HG03175 (cell line): Measurements from ENCODE around the gene PASD1.
A peak's percentile ranks its signal among the peaks of the same experiment; 100 is the strongest.
"Not testable (repeated sequence)": the region's sequence is repeated elsewhere in the genome, so short reads cannot be mapped to it uniquely, and the experiment has no call there.

Source experiments
- ATAC-seq: cut with Tn5 transposase; IDR thresholded peaks from one replicate; pipeline ENCODE4 v1.9.1; 2021; ENCODE audit warnings: mild to moderate bottlenecking, moderate library complexity; ENCODE audit not compliant: unreplicated experiment

Gene PASD1, protein sequence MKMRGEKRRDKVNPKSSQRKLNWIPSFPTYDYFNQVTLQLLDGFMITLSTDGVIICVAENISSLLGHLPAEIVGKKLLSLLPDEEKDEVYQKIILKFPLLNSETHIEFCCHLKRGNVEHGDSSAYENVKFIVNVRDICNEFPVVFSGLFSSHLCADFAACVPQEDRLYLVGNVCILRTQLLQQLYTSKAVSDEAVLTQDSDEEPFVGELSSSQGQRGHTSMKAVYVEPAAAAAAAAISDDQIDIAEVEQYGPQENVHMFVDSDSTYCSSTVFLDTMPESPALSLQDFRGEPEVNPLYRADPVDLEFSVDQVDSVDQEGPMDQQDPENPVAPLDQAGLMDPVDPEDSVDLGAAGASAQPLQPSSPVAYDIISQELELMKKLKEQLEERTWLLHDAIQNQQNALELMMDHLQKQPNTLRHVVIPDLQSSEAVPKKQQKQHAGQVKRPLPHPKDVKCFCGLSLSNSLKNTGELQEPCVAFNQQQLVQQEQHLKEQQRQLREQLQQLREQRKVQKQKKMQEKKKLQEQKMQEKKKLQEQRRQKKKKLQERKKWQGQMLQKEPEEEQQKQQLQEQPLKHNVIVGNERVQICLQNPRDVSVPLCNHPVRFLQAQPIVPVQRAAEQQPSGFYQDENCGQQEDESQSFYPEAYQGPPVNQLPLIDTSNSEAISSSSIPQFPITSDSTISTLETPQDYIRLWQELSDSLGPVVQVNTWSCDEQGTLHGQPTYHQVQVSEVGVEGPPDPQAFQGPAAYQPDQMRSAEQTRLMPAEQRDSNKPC

DNA sequence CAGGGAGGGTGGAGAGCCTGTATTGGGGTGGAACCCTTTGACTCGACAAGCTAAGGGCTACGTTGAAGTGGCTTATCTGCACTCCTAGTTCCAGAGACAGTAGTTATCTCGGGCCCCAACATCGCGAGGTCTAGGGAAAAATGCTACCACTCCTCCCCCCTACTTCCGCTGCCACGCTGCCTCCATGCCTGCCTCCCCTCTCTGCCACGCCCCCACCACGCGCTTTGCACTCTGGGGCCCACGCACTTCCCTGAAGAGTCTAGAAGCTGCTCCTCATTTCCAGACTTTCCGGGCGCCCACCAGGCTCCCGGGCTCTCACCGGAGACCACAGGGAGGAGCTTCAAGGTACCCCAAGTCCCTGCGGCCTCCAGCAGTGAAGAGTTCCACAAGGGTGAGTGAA, at the start of gene PASD1:
Gene PASD1 (plus strand): TSS at position 227 of the 400 bp plus-strand sequence. CDS start 37,879 bp downstream, outside the sequence.
- no peak for ATAC-seq

DNA sequence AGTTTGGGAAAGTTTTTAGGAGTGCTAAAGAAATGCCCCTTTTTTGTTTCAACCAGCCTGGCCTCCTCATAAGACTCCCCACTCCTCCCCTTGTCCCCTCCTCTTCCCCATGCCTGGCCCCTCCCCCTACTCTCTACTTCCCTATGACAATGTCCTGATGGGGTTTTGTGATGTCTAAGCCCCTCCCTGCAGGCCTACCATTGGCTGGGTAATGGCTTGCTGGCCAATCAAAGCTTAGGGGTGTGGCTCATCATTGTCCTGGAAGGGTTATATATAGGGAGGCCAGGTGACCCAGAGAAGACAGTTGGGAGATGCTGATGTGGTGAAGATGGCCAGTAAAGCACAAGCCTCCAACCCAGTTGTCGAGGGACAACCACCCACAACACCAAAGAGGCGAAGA, 48.2 kb upstream of the PASD1 start:
- ATAC-seq = no peak

- ATAC-seq = no peak
Observed at GRCh38 chrX:151516538-151517187, 46.8 kb upstream of the PASD1 start.

GRCh38 chrX:151517421-151517820, 46.1 kb upstream of the PASD1 start:
- ATAC-seq = no peak

DNA sequence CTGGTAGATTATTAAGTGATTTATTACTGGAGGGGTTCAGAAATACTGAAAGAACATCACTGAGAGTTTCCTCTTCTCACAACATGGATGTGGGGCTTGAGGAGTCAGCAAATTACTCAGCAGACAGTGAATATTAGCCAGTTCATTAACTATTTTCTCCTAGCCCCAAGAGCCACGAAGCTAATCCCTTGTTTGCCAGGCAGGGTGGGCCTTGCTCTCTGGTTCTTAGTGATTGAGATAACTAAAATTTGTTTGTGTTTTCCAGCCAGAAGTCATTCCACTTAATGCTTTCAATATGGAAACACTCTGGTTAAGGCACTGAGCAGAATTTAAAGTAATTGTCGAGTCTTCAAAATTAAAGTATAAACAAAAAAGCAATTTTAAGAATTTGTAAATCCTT, 40.1 kb upstream of the PASD1 start:
- no peak for ATAC-seq

GRCh38 chrX:151536571-151536970, 26.9 kb upstream of the PASD1 start:
- no peak for ATAC-seq

GRCh38 chrX:151537572-151537971, 25.9 kb upstream of the PASD1 start:
- ATAC-seq = no peak

- no peak for ATAC-seq
Observed at GRCh38 chrX:151538190-151539122, 25.0 kb upstream of the PASD1 start.

- ATAC-seq = peak; percentile 69
Observed at GRCh38 chrX:151543706-151544105, 19.8 kb upstream of the PASD1 start.

- not testable (repeated sequence) for ATAC-seq
Observed at GRCh38 chrX:151546226-151546625, 17.2 kb upstream of the PASD1 start.

- not testable (repeated sequence) for ATAC-seq
Observed at GRCh38 chrX:151551176-151551575, 12.3 kb upstream of the PASD1 start.

- no peak for ATAC-seq
Observed at GRCh38 chrX:151552743-151553142, 10.7 kb upstream of the PASD1 start.

DNA sequence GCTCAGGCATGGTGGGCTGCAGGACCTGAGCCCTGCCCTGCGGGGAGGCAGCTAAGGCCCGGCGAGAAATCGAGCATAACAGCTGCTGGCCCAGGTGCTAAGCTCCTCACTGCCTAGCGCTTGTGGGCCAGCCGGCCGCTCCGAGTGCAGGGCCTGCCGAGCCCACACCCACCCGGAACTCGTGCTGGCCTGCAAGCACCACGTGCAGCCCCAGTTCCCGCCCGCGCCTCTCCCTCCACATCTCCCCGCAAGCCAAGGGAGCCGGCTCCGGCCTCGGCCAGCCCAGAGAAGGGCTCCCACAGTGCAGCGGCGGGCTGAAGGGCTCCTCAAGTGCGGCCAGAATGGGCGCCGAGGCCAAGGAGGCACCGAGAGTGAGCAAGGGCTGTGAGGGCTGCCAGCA, 8.2 kb upstream of the PASD1 start:
- ATAC-seq = not testable (repeated sequence)

DNA sequence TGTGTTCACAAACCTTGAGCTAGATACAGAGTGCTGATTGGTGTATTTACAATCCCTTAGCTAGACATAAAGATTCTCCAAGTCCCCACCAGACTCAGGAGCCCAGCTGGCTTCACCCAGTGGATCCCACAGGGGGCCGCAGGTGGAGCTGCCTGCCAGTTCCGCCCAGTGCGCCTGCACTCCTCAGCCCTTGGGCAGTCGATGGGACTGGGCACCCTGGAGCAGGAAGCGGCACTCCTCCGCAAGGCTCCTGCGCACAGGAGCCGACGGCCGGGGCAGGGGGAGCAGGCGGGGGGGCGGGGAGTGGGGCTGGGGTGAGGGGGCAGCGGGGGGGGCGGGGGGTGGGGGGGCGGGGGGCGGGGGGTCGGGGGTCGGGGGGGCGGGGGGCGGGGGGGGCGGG, 990 bp upstream of the PASD1 start:
- ATAC-seq = not testable (repeated sequence)

DNA sequence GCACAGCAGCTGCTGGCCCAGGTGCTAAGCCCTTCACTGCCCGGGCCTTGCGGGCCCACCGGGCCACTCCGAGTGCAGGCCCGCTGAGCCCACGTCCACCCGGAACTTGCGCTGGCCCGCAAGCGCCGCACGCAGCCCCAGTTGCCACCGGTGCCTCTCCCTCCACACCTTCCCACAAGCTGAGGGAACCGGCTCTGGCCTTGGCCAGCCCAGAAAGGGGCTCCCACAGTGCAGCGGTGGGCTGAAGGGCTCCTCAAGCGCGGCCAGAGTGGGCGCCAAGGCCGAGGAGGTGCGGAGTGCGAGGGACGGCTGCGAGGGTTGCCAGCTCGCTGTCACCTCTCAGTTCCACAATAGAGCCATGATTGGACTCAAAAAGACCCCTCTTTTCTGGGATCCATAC, 472 bp upstream of the PASD1 start:
- ATAC-seq = not testable (repeated sequence)

DNA sequence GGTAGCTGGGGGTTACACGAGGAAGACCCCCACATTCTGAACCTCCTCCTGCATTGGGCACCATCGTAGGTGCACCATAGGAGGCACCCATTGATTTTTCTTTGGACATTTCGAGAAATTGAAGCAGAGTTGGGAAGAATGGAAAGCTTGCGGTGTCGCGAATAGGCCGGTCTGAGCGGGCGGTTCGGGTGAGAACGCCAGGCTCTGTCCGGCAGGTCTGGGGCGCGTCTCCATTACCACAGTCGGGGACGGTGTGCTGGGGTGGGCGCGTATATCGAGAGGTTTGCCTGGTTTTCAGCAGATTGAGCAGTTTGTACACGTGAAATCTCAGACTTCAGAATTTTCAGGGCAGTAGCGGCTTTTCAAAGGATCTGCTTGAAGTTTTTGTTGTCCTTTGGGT, 560 bp downstream of the PASD1 start:
- ATAC-seq = no peak

GRCh38 chrX:151566872-151567271, 3.4 kb downstream of the PASD1 start:
- not testable (repeated sequence) for ATAC-seq

DNA sequence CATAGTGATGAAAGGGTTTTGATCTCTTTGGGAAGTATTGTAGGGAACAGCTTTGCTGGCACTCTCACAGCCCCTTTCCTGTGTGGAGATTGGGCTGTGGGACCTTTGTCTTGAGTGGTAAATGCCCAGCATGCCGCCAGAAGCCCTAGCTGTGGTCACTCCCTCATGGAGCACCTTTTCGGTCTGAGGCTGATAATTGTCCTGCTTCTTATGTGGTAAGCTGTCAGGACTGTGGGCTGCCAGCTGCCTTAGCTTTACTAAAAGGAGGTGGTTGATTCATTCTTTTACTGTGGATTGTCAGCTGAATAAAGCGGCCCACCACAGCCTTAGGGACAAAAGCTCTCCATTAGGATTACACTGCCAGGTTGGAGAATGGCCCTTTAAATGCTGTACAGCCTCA, 7.1 kb downstream of the PASD1 start:
- no peak for ATAC-seq

DNA sequence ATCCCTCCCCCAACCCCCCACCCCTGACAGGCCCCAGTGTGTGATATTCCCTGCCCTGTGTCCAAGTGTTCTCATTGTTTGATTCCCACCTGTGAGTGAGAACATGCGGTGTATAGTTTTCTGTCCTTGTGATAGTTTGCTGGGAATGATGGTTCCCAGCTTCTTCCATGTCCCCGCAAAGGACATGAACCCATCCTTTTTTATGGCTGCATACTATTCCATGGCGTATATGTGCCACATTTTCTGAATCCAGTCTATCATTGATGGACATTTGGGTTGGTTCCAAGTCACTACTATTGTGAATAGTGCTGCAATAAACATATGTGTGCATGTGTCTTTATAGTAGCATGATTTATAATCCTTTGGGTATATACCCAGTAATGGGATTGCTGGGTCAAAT, 29.9 kb downstream of the PASD1 start:
- not testable (repeated sequence) for ATAC-seq

DNA sequence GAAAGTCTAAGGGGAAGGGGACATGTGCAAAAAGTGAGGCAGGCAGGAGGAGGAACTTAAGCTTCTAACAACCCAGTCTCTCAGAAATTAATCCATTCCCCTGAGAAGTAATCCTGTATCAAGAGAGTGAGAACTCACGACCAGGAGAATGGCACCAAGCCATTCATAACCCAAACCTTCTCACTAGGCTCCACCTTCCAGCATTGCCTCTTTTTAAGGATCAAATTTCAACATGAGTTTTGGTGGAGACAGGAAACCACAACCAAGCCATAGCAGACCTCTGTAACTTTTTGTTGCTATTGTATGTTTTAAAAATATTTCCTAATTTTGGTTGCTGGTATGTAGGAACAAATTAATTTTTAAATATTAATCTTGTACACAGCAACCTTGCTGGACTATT, 32.8 kb downstream of the PASD1 start:
- ATAC-seq = no peak
